Astrocyte (in vitro differentiated cells and primary cell): ENCODE measurements around the gene CFAP97D2.

ENCODE experiments used
- EZH2 ChIP-seq: IDR thresholded peaks from 2 replicates; pipeline ENCODE4 v1.6.1; 2012; ENCODE audit warnings: mild to moderate bottlenecking, low read length, inconsistent platforms; ENCODE audit not compliant: insufficient read depth
- TF ChIP-seq, protein P1 (sequence below): IDR thresholded peaks from 2 replicates; pipeline ENCODE4 v1.5.1; 2011; ENCODE audit warnings: low read depth, mild to moderate bottlenecking, inconsistent platforms, low read length, moderate library complexity; ENCODE audit not compliant: insufficient read depth

DNA sequence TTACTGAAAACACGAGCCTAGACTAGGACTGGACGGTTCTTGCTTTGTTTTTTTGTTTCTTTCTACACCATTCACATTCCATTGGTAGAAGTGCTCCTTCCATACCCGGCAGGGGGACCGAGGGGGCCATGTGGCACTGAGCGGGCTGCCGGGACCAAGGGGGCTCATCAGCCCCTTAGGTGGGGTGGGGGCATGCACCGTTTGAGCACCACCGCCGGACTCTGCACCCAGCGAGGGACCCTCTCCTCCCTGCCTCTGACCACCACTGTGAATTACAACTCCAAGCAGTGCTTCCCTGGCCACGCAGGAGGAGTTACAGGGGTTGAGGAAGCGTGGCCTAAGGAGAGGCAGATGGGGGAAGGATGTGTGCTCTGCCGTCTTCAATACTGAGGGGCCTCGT lies 15.0 kb upstream of the CFAP97D2 start:
- no peak for TF ChIP-seq EZH2
- TF ChIP-seq, protein P1, sequence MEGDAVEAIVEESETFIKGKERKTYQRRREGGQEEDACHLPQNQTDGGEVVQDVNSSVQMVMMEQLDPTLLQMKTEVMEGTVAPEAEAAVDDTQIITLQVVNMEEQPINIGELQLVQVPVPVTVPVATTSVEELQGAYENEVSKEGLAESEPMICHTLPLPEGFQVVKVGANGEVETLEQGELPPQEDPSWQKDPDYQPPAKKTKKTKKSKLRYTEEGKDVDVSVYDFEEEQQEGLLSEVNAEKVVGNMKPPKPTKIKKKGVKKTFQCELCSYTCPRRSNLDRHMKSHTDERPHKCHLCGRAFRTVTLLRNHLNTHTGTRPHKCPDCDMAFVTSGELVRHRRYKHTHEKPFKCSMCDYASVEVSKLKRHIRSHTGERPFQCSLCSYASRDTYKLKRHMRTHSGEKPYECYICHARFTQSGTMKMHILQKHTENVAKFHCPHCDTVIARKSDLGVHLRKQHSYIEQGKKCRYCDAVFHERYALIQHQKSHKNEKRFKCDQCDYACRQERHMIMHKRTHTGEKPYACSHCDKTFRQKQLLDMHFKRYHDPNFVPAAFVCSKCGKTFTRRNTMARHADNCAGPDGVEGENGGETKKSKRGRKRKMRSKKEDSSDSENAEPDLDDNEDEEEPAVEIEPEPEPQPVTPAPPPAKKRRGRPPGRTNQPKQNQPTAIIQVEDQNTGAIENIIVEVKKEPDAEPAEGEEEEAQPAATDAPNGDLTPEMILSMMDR, result no peak
